HL-60/S4 treated with phorbol 12-myristate 13-acetate at 8.2 ng/mL for 4 days and 3 days (cell line): ENCODE data around the gene EFHD1.
"Not testable (repeated sequence)": the region's sequence is repeated elsewhere in the genome, so short reads cannot be mapped to it uniquely, and the experiment has no call there.

Source experiments
- in situ Hi-C: fragments of 300-500 bp; cut with MboI; formaldehyde crosslinking; loops from 2 replicates; pipeline ENCODE4 v1.15.0; 2022; ENCODE audit warnings: low sequenced_read_pairs

Gene EFHD1

GRCh38 chr2:232689152-232689910 lies 55.9 kb downstream of the EFHD1 start:
- in situ Hi-C loops, result no loop called here

GRCh38 chr2:232691117-232691516 lies 57.7 kb downstream of the EFHD1 start:
- in situ Hi-C loops, result not testable (repeated sequence)

- in situ Hi-C loops, result no loop called here
Observed at GRCh38 chr2:232693344-232693743, 59.9 kb downstream of the EFHD1 start.

GRCh38 chr2:232696609-232697058 lies 63.2 kb downstream of the EFHD1 start:
- in situ Hi-C loops, result no loop called here

GRCh38 chr2:232697059-232697806 lies 63.8 kb downstream of the EFHD1 start, which contains the start of gene GIGYF2:
TSS of gene GIGYF2 (plus strand) at chr2:232697331. CDS start at chr2:232735198, 37,867 bp downstream.
- in situ Hi-C loops, result no loop called here

- in situ Hi-C loops, result no loop called here
Observed at GRCh38 chr2:232697807-232698110, 64.4 kb downstream of the EFHD1 start.

- in situ Hi-C loops, result no loop called here
Observed at GRCh38 chr2:232698556-232699091, 65.2 kb downstream of the EFHD1 start.

GRCh38 chr2:232699110-232699509 lies 65.7 kb downstream of the EFHD1 start:
- in situ Hi-C loops, result no loop called here

- in situ Hi-C loops, result no loop called here
Observed at GRCh38 chr2:232700154-232700553, 66.8 kb downstream of the EFHD1 start.

GRCh38 chr2:232707076-232707475 lies 73.7 kb downstream of the EFHD1 start:
- in situ Hi-C loops, result no loop called here

GRCh38 chr2:232713505-232713904 lies 80.1 kb downstream of the EFHD1 start:
- in situ Hi-C loops, result no loop called here

GRCh38 chr2:232714969-232715368 lies 81.6 kb downstream of the EFHD1 start:
- in situ Hi-C loops, result no loop called here

GRCh38 chr2:232720056-232720455 lies 86.7 kb downstream of the EFHD1 start:
- in situ Hi-C loops, result not testable (repeated sequence)

- in situ Hi-C loops, result no loop called here
Observed at GRCh38 chr2:232721261-232721660, 87.9 kb downstream of the EFHD1 start.

GRCh38 chr2:232721882-232722281 lies 88.5 kb downstream of the EFHD1 start:
- in situ Hi-C loops, result no loop called here

- in situ Hi-C loops, result no loop called here
Observed at GRCh38 chr2:232723027-232723426, 89.6 kb downstream of the EFHD1 start.

GRCh38 chr2:232728785-232729184 lies 95.4 kb downstream of the EFHD1 start:
- in situ Hi-C loops, result no loop called here

- in situ Hi-C loops, result no loop called here
Observed at GRCh38 chr2:232731470-232731869, 98.1 kb downstream of the EFHD1 start.
